Activated T-helper 2 cell treated with anti-CD3 and anti-CD28 coated beads, Interferon-gamma antibody, Interleukin-2, Interleukin-4, amounts not matched to agents 10 μg/mL and 5 μg/mL and 100 μg/mL, durations not matched to agents 14 hours and 24 hours and 36 hours (primary cell): ENCODE measurements around the gene FAM204A. TPM values are rescaled to one million over a fixed set of nuclear protein-coding genes. Genes with fewer than 3 reads are reported as not detected.

ENCODE experiments used
- DNase-seq: peaks from one replicate; pipeline ENCODE4 v3.0.0; 2021; ENCODE audit warnings: low spot score
- H3K27ac Mint-ChIP-seq: one replicate; pipeline ENCODE4 v1.8.0; 2021; ENCODE audit warnings: mixed read lengths
- H3K27me3 Mint-ChIP-seq: one replicate; pipeline ENCODE4 v1.8.0; 2021; ENCODE audit warnings: low read depth, mixed read lengths
- H3K36me3 Mint-ChIP-seq: one replicate; pipeline ENCODE4 v1.8.0; 2021; ENCODE audit warnings: low read depth, mixed read lengths
- H3K4me1 Mint-ChIP-seq: one replicate; pipeline ENCODE4 v1.8.0; 2021; ENCODE audit warnings: low read depth, mixed read lengths
- H3K4me3 Mint-ChIP-seq: one replicate; pipeline ENCODE4 v1.8.0; 2021; ENCODE audit warnings: low read depth, mild to moderate bottlenecking, moderate library complexity, mixed read lengths
- H3K9me3 Mint-ChIP-seq: one replicate; pipeline ENCODE4 v1.8.0; 2021; ENCODE audit warnings: mixed read lengths
- intact Hi-C: fragments of 100-400 bp; cut with micrococcal nuclease; formaldehyde crosslinking; loops from one replicate; pipeline ENCODE4 v1.15.1; 2023
- total RNA-seq: library from RNA; stranded (reverse); gene quantifications from 2 replicates; pipeline ENCODE4 v1.2.3, GENCODE V29; 2022

Gene FAM204A
- total RNA-seq, 1 donor from 2014 or later, result 55.6 TPM

- Mint-ChIP-seq H3K4me3 (no peak overlapping the region), H3K27me3 (peaks cover 20% of the 10 kb centered on the region), H3K36me3 (no peaks in the 10 kb centered on the region), H3K9me3 (no peaks in the 10 kb centered on the region), H3K27ac (no peak overlapping the region), H3K4me1 (no peaks in the 10 kb centered on the region)
- no peak for DNase-seq
- intact Hi-C loops, result no loop called here
Measured at GRCh38 chr10:118291122-118291521, 51.0 kb downstream of the FAM204A start.

- Mint-ChIP-seq H3K9me3 (no peaks in the 10 kb centered on the region), H3K27me3 (peaks cover 20% of the 10 kb centered on the region), H3K27ac (no peak overlapping the region), H3K4me1 (no peaks in the 10 kb centered on the region), H3K36me3 (no peaks in the 10 kb centered on the region), H3K4me3 (no peak overlapping the region)
- no peak for DNase-seq
- intact Hi-C loops, result no loop called here
Measured at GRCh38 chr10:118290471-118290995, 51.6 kb downstream of the FAM204A start.

- Mint-ChIP-seq H3K27ac (no peak overlapping the region), H3K36me3 (no peaks in the 10 kb centered on the region)
Measured at GRCh38 chr10:118287076-118287806, 54.9 kb downstream of the FAM204A start.

DNA sequence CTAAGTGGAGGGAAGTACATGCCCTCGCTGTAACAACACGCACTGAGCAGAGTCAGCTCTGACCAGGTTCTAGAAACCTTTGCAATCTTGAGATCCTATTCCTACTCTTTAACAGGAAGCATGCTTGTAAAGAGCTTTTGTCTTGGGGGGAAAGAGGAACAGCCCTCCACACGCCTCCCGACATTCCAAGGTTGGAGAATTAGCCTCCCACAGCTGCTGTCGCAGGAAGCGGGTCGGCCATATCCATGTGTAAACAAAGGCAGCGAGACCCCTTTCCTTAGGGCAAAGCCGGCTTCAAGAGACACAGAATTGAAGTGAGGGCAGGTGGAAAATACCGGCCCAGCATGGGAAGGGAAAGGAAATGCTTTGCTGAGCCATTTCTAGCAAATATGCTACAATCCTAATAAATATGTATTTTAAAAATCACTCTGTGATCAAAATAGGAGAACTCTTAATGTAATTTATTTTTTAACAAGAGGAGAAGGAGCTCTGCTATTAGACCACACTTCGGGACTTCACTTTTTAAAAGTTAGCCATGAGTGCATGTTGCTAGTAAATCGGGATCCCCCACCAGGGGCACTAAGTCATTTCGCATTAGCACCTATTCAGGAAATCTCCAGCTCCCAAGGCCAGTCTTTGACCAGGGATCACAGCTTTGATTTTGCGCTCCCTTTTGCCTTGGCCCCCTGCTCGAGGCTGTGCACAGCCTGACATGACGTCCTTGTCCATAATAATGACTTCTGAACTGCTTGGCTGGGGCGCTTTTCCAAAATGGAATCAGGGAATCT, 55.9 kb downstream of the FAM204A start:
- intact Hi-C loops, result no loop called here
- DNase-seq, result no peak
- Mint-ChIP-seq H3K27me3 (peaks cover 17% of the 10 kb centered on the region), H3K4me3 (no peak overlapping the region), H3K27ac (no peak overlapping the region), H3K9me3 (no peaks in the 10 kb centered on the region), H3K36me3 (no peaks in the 10 kb centered on the region), H3K4me1 (no peaks in the 10 kb centered on the region)

More at GRCh38 chr10:118287076-118287806, 54.9 kb downstream of the FAM204A start:
- H3K4me3 Mint-ChIP-seq, result no peak overlapping the region
- no peak for DNase-seq
- H3K4me1 Mint-ChIP-seq, result no peaks in the 10 kb centered on the region
- H3K9me3 Mint-ChIP-seq, result no peaks in the 10 kb centered on the region
- H3K27me3 Mint-ChIP-seq, result peaks cover 21% of the 10 kb centered on the region
- intact Hi-C loops, result no loop called here

- peaks cover 8% of the 10 kb centered on the region for H3K27me3 Mint-ChIP-seq
- intact Hi-C loops, result no loop called here
- no peak overlapping the region for H3K4me3 Mint-ChIP-seq
- no peaks in the 10 kb centered on the region for H3K9me3 Mint-ChIP-seq
- H3K4me1 Mint-ChIP-seq, result no peaks in the 10 kb centered on the region
- H3K27ac Mint-ChIP-seq, result no peak overlapping the region
- DNase-seq, result no peak
- H3K36me3 Mint-ChIP-seq, result no peaks in the 10 kb centered on the region
Measured at GRCh38 chr10:118282670-118283069, 59.5 kb downstream of the FAM204A start.

DNA sequence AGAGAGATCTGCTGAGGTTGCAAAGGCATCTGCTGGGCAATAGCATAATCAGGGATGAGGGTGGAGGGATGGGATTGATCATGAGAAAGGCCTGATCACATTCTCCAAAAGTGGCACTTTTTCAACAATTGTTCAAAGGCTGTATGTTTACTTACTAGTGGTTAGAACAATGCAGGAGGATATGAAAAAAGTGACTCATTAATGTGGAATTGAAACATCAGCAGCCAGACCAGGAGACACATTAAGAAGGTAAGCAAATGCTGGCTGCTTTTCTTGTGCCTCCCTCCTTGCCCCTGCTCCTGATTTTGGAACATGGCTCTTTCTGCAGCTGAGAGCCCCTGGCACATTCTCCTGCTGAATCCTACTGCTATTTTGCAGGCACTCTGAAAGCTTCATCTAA, 63.5 kb downstream of the FAM204A start:
- H3K27me3 Mint-ChIP-seq, result peaks cover 1% of the 10 kb centered on the region
- H3K36me3 Mint-ChIP-seq, result no peaks in the 10 kb centered on the region
- H3K4me3 Mint-ChIP-seq, result no peak overlapping the region
- no peak for DNase-seq
- no peaks in the 10 kb centered on the region for H3K9me3 Mint-ChIP-seq
- H3K4me1 Mint-ChIP-seq, result no peaks in the 10 kb centered on the region
- intact Hi-C loops, result no loop called here
- H3K27ac Mint-ChIP-seq, result no peak overlapping the region

- H3K4me1 Mint-ChIP-seq, result no peaks in the 10 kb centered on the region
- H3K9me3 Mint-ChIP-seq, result no peaks in the 10 kb centered on the region
- H3K4me3 Mint-ChIP-seq, result no peak overlapping the region
- H3K36me3 Mint-ChIP-seq, result no peaks in the 10 kb centered on the region
- H3K27ac Mint-ChIP-seq, result no peak overlapping the region
- intact Hi-C loops, result no loop called here
- H3K27me3 Mint-ChIP-seq, result peaks cover 1% of the 10 kb centered on the region
- no peak for DNase-seq
Measured at GRCh38 chr10:118277871-118278270, 64.3 kb downstream of the FAM204A start.

GRCh38 chr10:118276727-118277126, 65.4 kb downstream of the FAM204A start:
- Mint-ChIP-seq H3K36me3 (no peaks in the 10 kb centered on the region), H3K4me3 (no peak overlapping the region), H3K27ac (no peak overlapping the region), H3K27me3 (peaks cover 9% of the 10 kb centered on the region), H3K4me1 (no peaks in the 10 kb centered on the region), H3K9me3 (no peaks in the 10 kb centered on the region)
- intact Hi-C loops, result no loop called here
- no peak for DNase-seq

GRCh38 chr10:118276204-118276603, 65.9 kb downstream of the FAM204A start:
- H3K27me3 Mint-ChIP-seq, result peaks cover 13% of the 10 kb centered on the region
- no peak overlapping the region for H3K4me3 Mint-ChIP-seq
- no peaks in the 10 kb centered on the region for H3K4me1 Mint-ChIP-seq
- no peak for DNase-seq
- no peaks in the 10 kb centered on the region for H3K9me3 Mint-ChIP-seq
- no peaks in the 10 kb centered on the region for H3K36me3 Mint-ChIP-seq
- no peak overlapping the region for H3K27ac Mint-ChIP-seq
- intact Hi-C loops, result no loop called here

- DNase-seq, result no peak
- Mint-ChIP-seq H3K4me3 (no peak overlapping the region), H3K27me3 (peaks cover 17% of the 10 kb centered on the region), H3K4me1 (no peaks in the 10 kb centered on the region), H3K9me3 (no peaks in the 10 kb centered on the region), H3K36me3 (no peaks in the 10 kb centered on the region), H3K27ac (no peak overlapping the region)
- intact Hi-C loops, result no loop called here
Measured at GRCh38 chr10:118273662-118274061, 68.5 kb downstream of the FAM204A start.

- Mint-ChIP-seq H3K27ac (no peak overlapping the region), H3K36me3 (no peaks in the 10 kb centered on the region), H3K4me1 (no peaks in the 10 kb centered on the region), H3K4me3 (no peak overlapping the region), H3K9me3 (no peaks in the 10 kb centered on the region), H3K27me3 (peaks cover 17% of the 10 kb centered on the region)
- intact Hi-C loops, result no loop called here
- no peak for DNase-seq
Measured at GRCh38 chr10:118272767-118273166, 69.4 kb downstream of the FAM204A start.

GRCh38 chr10:118272149-118272721, 69.9 kb downstream of the FAM204A start:
- no peak overlapping the region for H3K4me3 Mint-ChIP-seq
- DNase-seq, result no peak
- no peaks in the 10 kb centered on the region for H3K9me3 Mint-ChIP-seq
- intact Hi-C loops, result no loop called here
- no peak overlapping the region for H3K27ac Mint-ChIP-seq
- no peaks in the 10 kb centered on the region for H3K36me3 Mint-ChIP-seq
- H3K27me3 Mint-ChIP-seq, result peaks cover 17% of the 10 kb centered on the region
- H3K4me1 Mint-ChIP-seq, result no peaks in the 10 kb centered on the region

GRCh38 chr10:118271671-118272070, 70.5 kb downstream of the FAM204A start:
- intact Hi-C loops, result no loop called here
- Mint-ChIP-seq H3K27me3 (peaks cover 17% of the 10 kb centered on the region), H3K36me3 (no peaks in the 10 kb centered on the region), H3K9me3 (no peaks in the 10 kb centered on the region), H3K27ac (no peak overlapping the region), H3K4me3 (no peak overlapping the region), H3K4me1 (no peaks in the 10 kb centered on the region)
- no peak for DNase-seq
